ENCODE results near the gene ZNF568. TPM values are rescaled to one million over a fixed set of nuclear protein-coding genes. Genes with fewer than 3 reads are reported as not detected.

Gene ZNF568
- total RNA-seq, 2 donors from 2014 or later: 3.7 to 5.7 TPM

DNA sequence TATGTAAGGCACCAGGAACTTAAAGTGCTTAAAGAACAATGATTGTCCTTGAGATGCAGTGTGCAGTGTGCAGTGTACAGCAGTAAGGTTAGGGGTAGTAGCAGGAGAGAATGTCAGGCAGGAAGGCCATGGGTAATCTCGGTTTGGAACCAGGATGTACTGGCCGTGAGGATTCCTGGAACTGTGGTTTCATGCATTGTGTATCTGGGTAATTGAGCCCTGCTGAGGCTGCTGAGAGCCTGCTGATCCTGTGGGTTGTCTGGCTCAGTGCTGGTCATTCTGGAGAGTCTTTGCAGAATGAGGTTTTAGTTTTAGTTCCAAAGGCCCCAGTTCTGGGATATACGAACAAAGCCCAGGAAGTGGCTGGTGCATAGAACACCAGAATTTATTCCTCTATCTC is 71.0 kb downstream of the ZNF568 start:
- no peaks in the 10 kb centered on the region for H3K27me3 Mint-ChIP-seq (ENCODE audit: insufficient read depth)
- no peak overlapping the region for H3K4me3 Mint-ChIP-seq
- no peak for DNase-seq
- TF ChIP-seq, protein P1, sequence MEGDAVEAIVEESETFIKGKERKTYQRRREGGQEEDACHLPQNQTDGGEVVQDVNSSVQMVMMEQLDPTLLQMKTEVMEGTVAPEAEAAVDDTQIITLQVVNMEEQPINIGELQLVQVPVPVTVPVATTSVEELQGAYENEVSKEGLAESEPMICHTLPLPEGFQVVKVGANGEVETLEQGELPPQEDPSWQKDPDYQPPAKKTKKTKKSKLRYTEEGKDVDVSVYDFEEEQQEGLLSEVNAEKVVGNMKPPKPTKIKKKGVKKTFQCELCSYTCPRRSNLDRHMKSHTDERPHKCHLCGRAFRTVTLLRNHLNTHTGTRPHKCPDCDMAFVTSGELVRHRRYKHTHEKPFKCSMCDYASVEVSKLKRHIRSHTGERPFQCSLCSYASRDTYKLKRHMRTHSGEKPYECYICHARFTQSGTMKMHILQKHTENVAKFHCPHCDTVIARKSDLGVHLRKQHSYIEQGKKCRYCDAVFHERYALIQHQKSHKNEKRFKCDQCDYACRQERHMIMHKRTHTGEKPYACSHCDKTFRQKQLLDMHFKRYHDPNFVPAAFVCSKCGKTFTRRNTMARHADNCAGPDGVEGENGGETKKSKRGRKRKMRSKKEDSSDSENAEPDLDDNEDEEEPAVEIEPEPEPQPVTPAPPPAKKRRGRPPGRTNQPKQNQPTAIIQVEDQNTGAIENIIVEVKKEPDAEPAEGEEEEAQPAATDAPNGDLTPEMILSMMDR (conservative IDR thresholded peaks at IDR 0.05): no peak
- 83 to 90% methylated on average over 3 of the region's 3 CpGs for WGBS, 2 experiments (ENCODE audit: insufficient coverage in 1 of 2, insufficient read length in 1 of 2)
- no peaks in the 10 kb centered on the region for H3K4me1 Mint-ChIP-seq
- Histone ChIP-seq H3K9me3 (ENCODE audit: control insufficient read depth, low read length) (peaks cover 80% of the 10 kb centered on the region), H3K4me1 (ENCODE audit: control insufficient read depth, insufficient read depth, low read length) (no peaks in the 10 kb centered on the region), H3K4me3 (ENCODE audit: low read length) (no peak overlapping the region), H3K36me3 (ENCODE audit: control insufficient read depth, insufficient read depth, low read length) (no peaks in the 10 kb centered on the region), H3K9ac (ENCODE audit: extremely low read depth, low read length, poor library complexity, severe bottlenecking) (no peak overlapping the region), H3K27me3 (ENCODE audit: control insufficient read depth, insufficient read depth, low read length, poor library complexity, severe bottlenecking) (no peaks in the 10 kb centered on the region), H3K27ac (ENCODE audit: low read depth, low read length) (no peak overlapping the region)
- H3K9me3 Mint-ChIP-seq: peaks cover 87% of the 10 kb centered on the region
- H3K36me3 Mint-ChIP-seq (ENCODE audit: low read depth): peaks cover 8% of the 10 kb centered on the region
- no peak overlapping the region for H3K27ac Mint-ChIP-seq

DNA sequence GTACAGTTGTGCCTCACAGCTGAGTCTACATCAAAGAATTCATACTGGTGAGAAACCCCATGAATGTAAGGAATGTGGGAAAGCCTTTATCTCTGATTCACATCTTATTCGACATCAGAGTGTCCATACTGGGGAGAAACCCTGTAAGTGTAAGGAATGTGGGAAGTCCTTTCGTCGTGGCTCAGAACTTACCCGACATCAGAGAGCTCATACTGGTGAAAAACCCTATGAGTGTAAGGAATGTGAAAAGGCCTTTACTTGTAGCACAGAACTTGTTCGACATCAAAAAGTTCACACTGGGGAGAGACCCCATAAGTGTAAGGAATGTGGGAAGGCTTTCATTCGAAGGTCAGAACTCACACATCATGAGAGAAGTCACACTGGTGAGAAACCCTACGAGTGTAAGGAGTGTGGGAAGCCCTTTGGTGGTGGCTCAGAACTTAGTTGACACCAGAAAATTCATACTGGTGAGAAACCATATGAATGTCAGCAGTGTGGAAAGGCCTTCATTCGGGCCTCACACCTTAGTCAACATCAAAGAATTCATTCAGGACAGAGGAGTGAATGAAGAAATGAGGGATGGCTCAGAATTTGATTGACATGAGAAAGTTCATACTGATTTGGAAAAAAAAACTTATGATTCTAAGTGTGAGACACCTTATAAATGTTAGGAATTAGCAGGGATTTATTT is 81.2 kb downstream of the ZNF568 start:
- peaks cover 90% of the 10 kb centered on the region for H3K9me3 Mint-ChIP-seq
- 80 to 91% methylated on average over 8 of the region's 8 CpGs for WGBS, 2 experiments (ENCODE audit: insufficient coverage in 1 of 2, insufficient read length in 1 of 2)
- peaks cover 80% of the 10 kb centered on the region for H3K9me3 ChIP-seq (ENCODE audit: control insufficient read depth, low read length)

DNA sequence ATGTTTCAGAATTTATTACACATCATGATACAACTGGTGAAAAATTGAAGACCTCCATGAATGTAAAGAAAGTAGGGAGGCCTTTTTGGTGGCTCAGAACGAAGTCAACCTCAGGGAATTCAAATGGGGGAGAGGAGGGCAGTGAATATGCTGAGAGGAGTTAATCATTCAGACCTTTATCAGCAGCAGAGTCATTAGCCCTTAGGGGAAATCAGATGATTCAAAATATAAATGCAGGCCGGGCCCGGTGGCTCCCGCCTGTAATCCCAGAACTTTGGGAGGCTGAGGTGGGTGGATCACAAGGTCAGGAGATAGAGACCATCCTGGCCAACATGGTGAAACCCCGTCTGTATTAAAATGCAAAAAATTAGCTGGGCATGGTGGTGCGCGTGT is 81.7 kb downstream of the ZNF568 start:
- H3K4me3 Mint-ChIP-seq: no peak overlapping the region
- TF ChIP-seq, protein P1 (conservative IDR thresholded peaks at IDR 0.05): no peak
- Histone ChIP-seq H3K4me1 (ENCODE audit: control insufficient read depth, insufficient read depth, low read length) (no peaks in the 10 kb centered on the region), H3K27ac (ENCODE audit: low read depth, low read length) (no peak overlapping the region), H3K4me3 (ENCODE audit: low read length) (no peak overlapping the region), H3K36me3 (ENCODE audit: control insufficient read depth, insufficient read depth, low read length) (no peaks in the 10 kb centered on the region), H3K9ac (ENCODE audit: extremely low read depth, low read length, poor library complexity, severe bottlenecking) (no peak overlapping the region), H3K9me3 (ENCODE audit: control insufficient read depth, low read length) (peaks cover 80% of the 10 kb centered on the region), H3K27me3 (ENCODE audit: control insufficient read depth, insufficient read depth, low read length, poor library complexity, severe bottlenecking) (no peaks in the 10 kb centered on the region)
- DNase-seq: no peak
- H3K9me3 Mint-ChIP-seq: peaks cover 90% of the 10 kb centered on the region
- H3K4me1 Mint-ChIP-seq: no peaks in the 10 kb centered on the region
- H3K36me3 Mint-ChIP-seq (ENCODE audit: low read depth): peaks cover 30% of the 10 kb centered on the region
- WGBS, 2 experiments (ENCODE audit: insufficient coverage in 1 of 2, insufficient read length in 1 of 2): 61 to 81% methylated on average over 7 of the region's 7 CpGs
- no peaks in the 10 kb centered on the region for H3K27me3 Mint-ChIP-seq (ENCODE audit: insufficient read depth)
- H3K27ac Mint-ChIP-seq: no peak overlapping the region

More for the DNA sequence above, 81.2 kb downstream of the ZNF568 start:
- no peak overlapping the region for H3K27ac Mint-ChIP-seq
- no peak overlapping the region for H3K4me3 ChIP-seq (ENCODE audit: low read length)
- H3K27ac ChIP-seq (ENCODE audit: low read depth, low read length): no peak overlapping the region
- no peak overlapping the region for H3K9ac ChIP-seq (ENCODE audit: extremely low read depth, low read length, poor library complexity, severe bottlenecking)
- H3K4me3 Mint-ChIP-seq: no peak overlapping the region
- no peaks in the 10 kb centered on the region for H3K27me3 Mint-ChIP-seq (ENCODE audit: insufficient read depth)
- peaks cover 35% of the 10 kb centered on the region for H3K36me3 Mint-ChIP-seq (ENCODE audit: low read depth)
- no peaks in the 10 kb centered on the region for H3K4me1 ChIP-seq (ENCODE audit: control insufficient read depth, insufficient read depth, low read length)
- no peaks in the 10 kb centered on the region for H3K4me1 Mint-ChIP-seq
- DNase-seq: no peak
- no peaks in the 10 kb centered on the region for H3K27me3 ChIP-seq (ENCODE audit: control insufficient read depth, insufficient read depth, low read length, poor library complexity, severe bottlenecking)
- TF ChIP-seq, protein P1 (conservative IDR thresholded peaks at IDR 0.05): no peak
- no peaks in the 10 kb centered on the region for H3K36me3 ChIP-seq (ENCODE audit: control insufficient read depth, insufficient read depth, low read length)

All from endodermal cell (in vitro differentiated cells).